IMR-90 (cell line): Measurements from ENCODE around the gene SINHCAF. TPM values are rescaled to one million over a fixed set of nuclear protein-coding genes. Genes with fewer than 3 reads are reported as not detected.

Source experiments
- ATAC-seq: fragments of 200-7000 bp; cut with Tn5 transposase; 2 replicates; pipeline ENCODE4 v1.9.1; 2020; ENCODE audit warnings: low read depth, mild to moderate bottlenecking, moderate library complexity
- BruUV-seq: library from RNA; stranded (reverse); fragments of 400-500 nt; replicated peaks from 2 replicates; lab custom pipeline; 2021; lab: Mats Ljungman, UMichigan
- CTCF ChIA-PET: fragments of 300-600 bp; formaldehyde crosslinking; extraction: SDS; loops from one replicate; lab custom pipeline; 2021; ENCODE audit warnings: antibody characterized with exemption; lab: Yijun Ruan, JAX
- POLR2A ChIA-PET: fragments of 300-600 bp; sonication (Branson Sonifier 250); formaldehyde crosslinking; loops from one replicate; lab custom pipeline; 2022; ENCODE audit warnings: antibody characterized with exemption; ENCODE audit not compliant: unreplicated experiment; lab: Charles Lee
- DNase-seq: peaks from one replicate; pipeline ENCODE4 v3.0.0; 2013
- H2AFZ ChIP-seq: replicated peaks from 2 replicates; pipeline ENCODE3; 2013; ENCODE audit warnings: low read length, mild to moderate bottlenecking; ENCODE audit not compliant: poor library complexity
- H2AK5ac ChIP-seq: 2 replicates; pipeline ENCODE4 v1.6.1; 2013; ENCODE audit warnings: low read depth, low read length, inconsistent platforms
- H2AK9ac ChIP-seq: replicated peaks from 2 replicates; pipeline ENCODE3; 2013; ENCODE audit warnings: mild to moderate bottlenecking, low read depth, low read length, moderate library complexity; ENCODE audit not compliant: poor library complexity
- H2BK120ac ChIP-seq: 2 replicates; pipeline ENCODE4 v1.6.1; 2013; ENCODE audit warnings: low read depth, low read length, inconsistent platforms
- H2BK15ac ChIP-seq: 3 replicates; pipeline ENCODE4 v1.6.1; 2013; ENCODE audit warnings: low read depth, low read length, inconsistent platforms
- H2BK20ac ChIP-seq: 2 replicates; pipeline ENCODE4 v1.6.1; 2013; ENCODE audit warnings: low read depth, mild to moderate bottlenecking, inconsistent platforms, low read length, moderate library complexity
- H2BK5ac ChIP-seq: 2 replicates; pipeline ENCODE4 v1.6.1; 2013; ENCODE audit warnings: mild to moderate bottlenecking, low read depth, low read length, inconsistent platforms; ENCODE audit not compliant: poor library complexity, severe bottlenecking
- H3K14ac ChIP-seq: replicated peaks from 2 replicates; pipeline ENCODE4 v1.6.1; 2013; ENCODE audit warnings: low read depth, low read length, inconsistent platforms
- H3K18ac ChIP-seq: 2 replicates; pipeline ENCODE4 v1.6.1; 2013; ENCODE audit warnings: low read depth, low read length, control low read depth
- H3K23ac ChIP-seq: 2 replicates; pipeline ENCODE4 v1.6.1; 2013; ENCODE audit warnings: low read depth, low read length, inconsistent platforms
- H3K27ac ChIP-seq: 2 replicates; pipeline ENCODE4 v1.5.1; 2013; ENCODE audit warnings: mild to moderate bottlenecking, control low read depth, low read length; ENCODE audit not compliant: insufficient read depth
- H3K27me3 ChIP-seq: 2 replicates; pipeline ENCODE4 v1.6.1; 2013; ENCODE audit warnings: low read length; ENCODE audit not compliant: control insufficient read depth, insufficient read depth
- H3K36me3 ChIP-seq: 2 replicates; pipeline ENCODE4 v1.6.1; 2013; ENCODE audit warnings: low read length, mixed read lengths; ENCODE audit not compliant: control insufficient read depth, insufficient read depth
- H3K4ac ChIP-seq: 2 replicates; pipeline ENCODE4 v1.6.1; 2013; ENCODE audit warnings: low read depth, low read length, inconsistent platforms
- H3K4me1 ChIP-seq: 2 replicates; pipeline ENCODE4 v1.6.1; 2013; ENCODE audit warnings: low read length, mixed read lengths; ENCODE audit not compliant: control insufficient read depth, insufficient read depth
- H3K4me2 ChIP-seq: 2 replicates; pipeline ENCODE4 v1.6.1; 2013; ENCODE audit warnings: low read depth, mild to moderate bottlenecking, control low read depth, low read length, moderate library complexity
- H3K4me3 ChIP-seq: 2 replicates; pipeline ENCODE4 v1.5.1; 2013; ENCODE audit warnings: low read depth, mild to moderate bottlenecking, control low read depth, low read length, moderate library complexity; ENCODE audit not compliant: insufficient read depth
- H3K56ac ChIP-seq: 2 replicates; pipeline ENCODE4 v1.6.1; 2013; ENCODE audit warnings: low read length, inconsistent platforms; ENCODE audit not compliant: insufficient read depth; ENCODE audit errors: extremely low read depth
- H3K79me1 ChIP-seq, 2 experiments: 2 replicates each; pipeline ENCODE4 v1.6.1; 2013; ENCODE audit warnings: low read length in 2 of 2, inconsistent platforms in 1 of 2, low read depth in 1 of 2
- H3K9ac ChIP-seq: 2 replicates; pipeline ENCODE4 v1.6.1; 2013; ENCODE audit warnings: low read depth, low read length, control low read depth
- H3K9me1 ChIP-seq: 2 replicates; pipeline ENCODE4 v1.6.1; 2013; ENCODE audit warnings: low read length, inconsistent platforms; ENCODE audit not compliant: insufficient read depth
- H3K9me3 ChIP-seq: 2 replicates; pipeline ENCODE4 v1.6.1; 2013; ENCODE audit warnings: low read length; ENCODE audit not compliant: control insufficient read depth, insufficient read depth
- H4K20me1 ChIP-seq: 2 replicates; pipeline ENCODE4 v1.6.1; 2013; ENCODE audit warnings: low read length, inconsistent platforms; ENCODE audit not compliant: insufficient read depth
- H4K5ac ChIP-seq: 2 replicates; pipeline ENCODE4 v1.6.1; 2013; ENCODE audit warnings: mild to moderate bottlenecking, low read depth, low read length, control low read depth
- H4K8ac ChIP-seq, 2 experiments: 2 replicates each; pipeline ENCODE4 v1.6.1; 2013; ENCODE audit warnings: low read depth in 2 of 2, low read length in 2 of 2, control low read depth in 1 of 2, inconsistent platforms in 1 of 2
- H4K91ac ChIP-seq: 2 replicates; pipeline ENCODE4 v1.6.1; 2013; ENCODE audit warnings: low read depth, low read length, inconsistent platforms; ENCODE audit not compliant: insufficient read depth
- CEBPB ChIP-seq: IDR thresholded peaks from 2 replicates; pipeline ENCODE4 v1.6.1; 2012; ENCODE audit warnings: low read depth, low read length, improper control_type of control experiment
- CHD1 ChIP-seq: IDR thresholded peaks from 2 replicates; pipeline ENCODE4 v1.6.1; 2012; ENCODE audit warnings: low read depth, low read length, improper control_type of control experiment
- CTCF ChIP-seq: conservative IDR thresholded peaks from 2 replicates; pipeline ENCODE4 v1.5.1; 2012; ENCODE audit warnings: mild to moderate bottlenecking, low read depth, low read length, improper control_type of control experiment
- ELK1 ChIP-seq: fragments of 150-350 bp; IDR thresholded peaks from 2 replicates; pipeline ENCODE4 v1.6.1; 2016; ENCODE audit warnings: low read depth, mild to moderate bottlenecking, low read length, moderate library complexity, borderline replicate concordance
- FOS ChIP-seq: fragments of 150-350 bp; IDR thresholded peaks from 2 replicates; pipeline ENCODE4 v1.6.1; 2016; ENCODE audit warnings: low read depth, low read length
- MAFK ChIP-seq: IDR thresholded peaks from 2 replicates; pipeline ENCODE4 v1.6.1; 2012; ENCODE audit warnings: low read depth, low read length, improper control_type of control experiment
- MAZ ChIP-seq: IDR thresholded peaks from 2 replicates; pipeline ENCODE4 v1.6.1; 2012; ENCODE audit warnings: low read depth, mild to moderate bottlenecking, low read length, improper control_type of control experiment, moderate library complexity, borderline replicate concordance
- MXI1 ChIP-seq: IDR thresholded peaks from 2 replicates; pipeline ENCODE4 v1.6.1; 2012; ENCODE audit warnings: low read depth, mild to moderate bottlenecking, low read length, moderate library complexity, borderline replicate concordance
- NFE2L2 ChIP-seq: fragments of 150-350 bp; IDR thresholded peaks from 2 replicates; pipeline ENCODE4 v1.6.1; 2016; ENCODE audit warnings: low read depth, mild to moderate bottlenecking, low read length
- POLR2A ChIP-seq: IDR thresholded peaks from 2 replicates; pipeline ENCODE4 v1.6.1; 2012; ENCODE audit warnings: mild to moderate bottlenecking, low read depth, low read length
- RAD21 ChIP-seq: IDR thresholded peaks from 2 replicates; pipeline ENCODE4 v1.6.1; 2012; ENCODE audit warnings: low read length, improper control_type of control experiment
- RCOR1 ChIP-seq: IDR thresholded peaks from 2 replicates; pipeline ENCODE4 v1.6.1; 2012; ENCODE audit warnings: mild to moderate bottlenecking, low read length, improper control_type of control experiment; ENCODE audit not compliant: insufficient replicate concordance
- RFX5 ChIP-seq: IDR thresholded peaks from 2 replicates; pipeline ENCODE4 v1.8.0; 2012; ENCODE audit warnings: low read depth, mild to moderate bottlenecking, low read length, moderate library complexity
- SMC3 ChIP-seq: fragments of 150-350 bp; IDR thresholded peaks from 2 replicates; pipeline ENCODE4 v1.6.1; 2016; ENCODE audit warnings: low read depth, mild to moderate bottlenecking, antibody characterized with exemption, low read length, moderate library complexity
- USF2 ChIP-seq: fragments of 150-350 bp; IDR thresholded peaks from 2 replicates; pipeline ENCODE4 v1.6.1; 2017; ENCODE audit warnings: mild to moderate bottlenecking, antibody characterized with exemption, low read length, low read depth
- WGBS, 2 experiments: methylation state at CpG; one replicate each; pipeline versions ENCODE4 v1.1.5 to v1.1.7; 2013; ENCODE audit warnings: missing lambda C conversion rate in 2 of 2; ENCODE audit not compliant: insufficient read length in 1 of 2; ENCODE audit errors: extremely low coverage in 2 of 2; 5-methylcytosine and 5-hydroxymethylcytosine counted together
- dilution Hi-C: fragments of 300-500 bp; cut with HindIII; formaldehyde crosslinking; loops from one replicate; pipeline ENCODE4 v1.14.3; 2018; ENCODE audit warnings: low sequenced_read_pairs; ENCODE audit not compliant: unreplicated experiment
- in situ Hi-C: fragments of 300-500 bp; cut with MboI; formaldehyde crosslinking; loops from 3 replicates; pipeline ENCODE4 v1.14.3; 2019; ENCODE audit warnings: low sequenced_read_pairs, inconsistent platforms, mixed read lengths
- intact Hi-C: fragments of 100-400 bp; cut with micrococcal nuclease; formaldehyde crosslinking; loops from 2 replicates; pipeline ENCODE4 v1.10.0; 2022
- polyA plus RNA-seq, 3 experiments: library from polyadenylated mRNA; depleted of rRNA; stranded (reverse); fragments of >200 nt; gene quantifications; 2 replicates each; pipeline ENCODE4 v1.2.3, GENCODE V29; 2012; ENCODE audit warnings: low replicate concordance in 1 of 3
- total RNA-seq: library from RNA; depleted of rRNA; stranded (reverse); fragments of >200 nt; gene quantifications from 2 replicates; pipeline ENCODE4 v1.2.3, GENCODE V29; 2012

Gene SINHCAF
- total and polyA plus RNA-seq, 2 of the 4 experiments (the other 2 are of a cell fraction) = 21.6 to 30.8 TPM

- POLR2A ChIA-PET = no interaction called here
- no peak overlapping the region for H3K23ac ChIP-seq
- 60% methylated on average over 1 of the region's 2 CpGs; no CpG with 5 or more reads in 1 of the 2 experiments for WGBS, 2 experiments
- no peak for DNase-seq
- no peaks in the 10 kb centered on the region for H3K4me1 ChIP-seq
- intact Hi-C loops (loop anchor here (10.0 kb wide), 1 partner anchor 430 kb away; no protein-coding TSS in a partner anchor), in situ Hi-C loops (no loop called here), dilution Hi-C loops (no loop called here)
- no peak overlapping the region for H2BK15ac ChIP-seq
- H3K4me2 ChIP-seq = no peak overlapping the region
- H3K4me3 ChIP-seq = no peak overlapping the region
- H3K79me1 ChIP-seq = no peaks in the 10 kb centered on the region
- no peak for ATAC-seq
- no TSS peak for BruUV-seq
- no peak overlapping the region for H2BK20ac ChIP-seq
- H3K27ac ChIP-seq = no peak overlapping the region
- peaks cover 3% of the 10 kb centered on the region; the same call in 1 of the 2 replicates for H3K36me3 ChIP-seq
- CTCF ChIA-PET = no interaction called here
- H4K5ac ChIP-seq = no peak overlapping the region
- H3K9me1 ChIP-seq = peaks cover 3% of the 10 kb centered on the region; the same call in 1 of the 2 replicates
- H2BK5ac ChIP-seq = no peak overlapping the region
- H2AK5ac ChIP-seq = no peak overlapping the region
- H3K18ac ChIP-seq = no peak overlapping the region
- no peak overlapping the region for H3K4ac ChIP-seq
- H4K91ac ChIP-seq = no peak overlapping the region
- no peaks in the 10 kb centered on the region for H3K9me3 ChIP-seq
- no peaks in the 10 kb centered on the region for H3K27me3 ChIP-seq
- H4K20me1 ChIP-seq = no peaks in the 10 kb centered on the region
- no peak overlapping the region for H3K9ac ChIP-seq
- no peak overlapping the region for H3K56ac ChIP-seq
- H4K8ac ChIP-seq = no peak overlapping the region
- H2BK120ac ChIP-seq = no peak overlapping the region
- no peak overlapping the region for H2AFZ ChIP-seq
- no peak overlapping the region for H3K14ac ChIP-seq
- H2AK9ac ChIP-seq = no peak overlapping the region
- no peak for TF ChIP-seq MXI1
- no peak for TF ChIP-seq ELK1
- no peak for TF ChIP-seq MAZ
- no peak for TF ChIP-seq CHD1
- TF ChIP-seq MAFK = no peak
- TF ChIP-seq USF2 = no peak
- TF ChIP-seq RAD21 = no peak
- TF ChIP-seq CTCF = no peak
- TF ChIP-seq RCOR1 = no peak
- no peak for TF ChIP-seq RFX5
- TF ChIP-seq CEBPB = no peak
- TF ChIP-seq POLR2A = no peak
- no peak for TF ChIP-seq SMC3
- no peak for TF ChIP-seq FOS
- no peak for TF ChIP-seq NFE2L2
These were observed 51.2 kb downstream of the SINHCAF start for GRCh38 chr12:31274520-31275300.
